Measurements from ENCODE around the gene IRF2BPL.

IRF2BPL gene

DNA sequence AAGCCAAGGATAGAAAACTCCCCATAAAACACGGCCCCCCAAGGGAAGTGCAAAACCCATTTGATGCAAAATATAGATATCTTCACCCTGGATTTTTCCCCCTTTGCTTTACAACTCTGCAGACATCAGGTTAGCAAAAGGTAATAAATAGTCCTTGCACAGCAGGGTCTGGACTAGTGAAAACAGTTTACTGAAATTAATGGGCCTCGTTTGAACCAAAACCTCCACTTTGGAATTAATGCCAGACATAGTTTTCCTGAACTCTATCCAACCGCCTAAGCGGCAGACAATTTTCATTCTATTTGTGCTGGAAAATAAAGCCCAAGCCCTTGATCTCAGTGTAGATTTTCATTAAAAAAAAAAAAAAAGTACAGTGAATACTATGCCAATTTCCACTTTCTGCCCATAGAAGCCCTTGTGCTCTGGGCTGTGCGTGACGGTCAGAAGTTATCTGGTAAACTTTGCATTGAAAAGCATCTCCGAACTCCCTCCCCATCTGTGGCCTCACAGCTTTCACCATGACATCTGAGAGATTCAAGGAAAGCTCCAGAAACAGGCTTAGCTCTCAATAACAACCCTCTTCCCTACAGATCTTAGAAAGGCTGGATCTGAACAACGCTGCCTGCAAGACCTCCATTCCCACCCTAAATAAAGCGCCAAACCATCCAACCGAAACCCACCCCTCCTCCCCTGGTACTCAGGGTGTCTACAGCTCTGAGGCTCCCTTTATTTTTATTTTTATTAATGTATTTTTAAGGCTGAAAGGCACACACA is 11.0 kb upstream of the IRF2BPL start:
- no peaks in the 10 kb centered on the region for H3K27me3 ChIP-seq (ENCODE audit: insufficient read depth, low read depth, severe bottlenecking)
- TF ChIP-seq, protein P1, sequence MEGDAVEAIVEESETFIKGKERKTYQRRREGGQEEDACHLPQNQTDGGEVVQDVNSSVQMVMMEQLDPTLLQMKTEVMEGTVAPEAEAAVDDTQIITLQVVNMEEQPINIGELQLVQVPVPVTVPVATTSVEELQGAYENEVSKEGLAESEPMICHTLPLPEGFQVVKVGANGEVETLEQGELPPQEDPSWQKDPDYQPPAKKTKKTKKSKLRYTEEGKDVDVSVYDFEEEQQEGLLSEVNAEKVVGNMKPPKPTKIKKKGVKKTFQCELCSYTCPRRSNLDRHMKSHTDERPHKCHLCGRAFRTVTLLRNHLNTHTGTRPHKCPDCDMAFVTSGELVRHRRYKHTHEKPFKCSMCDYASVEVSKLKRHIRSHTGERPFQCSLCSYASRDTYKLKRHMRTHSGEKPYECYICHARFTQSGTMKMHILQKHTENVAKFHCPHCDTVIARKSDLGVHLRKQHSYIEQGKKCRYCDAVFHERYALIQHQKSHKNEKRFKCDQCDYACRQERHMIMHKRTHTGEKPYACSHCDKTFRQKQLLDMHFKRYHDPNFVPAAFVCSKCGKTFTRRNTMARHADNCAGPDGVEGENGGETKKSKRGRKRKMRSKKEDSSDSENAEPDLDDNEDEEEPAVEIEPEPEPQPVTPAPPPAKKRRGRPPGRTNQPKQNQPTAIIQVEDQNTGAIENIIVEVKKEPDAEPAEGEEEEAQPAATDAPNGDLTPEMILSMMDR (IDR thresholded peaks at IDR 0.05; ENCODE audit: low read depth, low read length) = no peak
- no peaks in the 10 kb centered on the region for H3K9me3 ChIP-seq (ENCODE audit: severe bottlenecking)
- H3K4me3 ChIP-seq (ENCODE audit: low read depth, low read length) = peak overlapping the region; percentile 54
- no peaks in the 10 kb centered on the region for H3K36me3 ChIP-seq
- no peak for DNase-seq
- H3K27ac ChIP-seq = peak overlapping the region; percentile 76

DNA sequence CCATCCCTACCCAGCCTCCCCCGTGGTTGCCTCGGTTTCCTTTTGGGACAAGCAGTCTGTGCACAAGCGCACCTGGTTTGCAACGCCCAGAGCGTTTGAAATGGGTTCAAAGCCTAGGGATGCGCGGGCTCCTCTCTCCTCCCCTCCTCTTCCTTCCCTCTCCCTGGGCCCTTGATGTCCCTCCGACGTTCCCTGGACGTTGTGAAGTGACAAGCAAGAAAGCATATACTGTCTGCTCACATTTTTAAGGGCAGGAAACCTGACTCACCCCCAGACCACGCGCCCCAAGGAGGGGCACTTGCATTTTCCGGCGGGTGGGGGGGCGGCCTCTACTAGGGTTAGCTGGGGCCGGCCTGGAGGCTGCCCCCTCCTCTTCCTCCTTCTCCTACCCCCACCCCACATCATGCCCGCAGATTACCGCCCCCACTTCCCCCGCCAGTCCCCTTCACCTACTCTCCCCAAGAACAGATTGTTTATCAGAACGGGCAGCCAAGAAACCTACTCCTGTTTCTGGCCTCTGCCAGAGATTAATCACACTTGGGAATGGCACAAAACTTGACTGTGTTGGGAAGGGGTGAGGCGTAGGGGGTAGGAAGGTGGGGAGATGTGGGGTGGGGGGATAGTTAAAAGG is 9.5 kb upstream of the IRF2BPL start:
- Histone ChIP-seq H3K27ac (no peak overlapping the region), H3K27me3 (ENCODE audit: insufficient read depth, low read depth, severe bottlenecking) (no peaks in the 10 kb centered on the region), H3K36me3 (no peaks in the 10 kb centered on the region), H3K4me3 (ENCODE audit: low read depth, low read length) (no peak overlapping the region), H3K9me3 (ENCODE audit: severe bottlenecking) (no peaks in the 10 kb centered on the region)
- TF ChIP-seq, protein P1 (IDR thresholded peaks at IDR 0.05; ENCODE audit: low read depth, low read length) = no peak
- no peak for DNase-seq

GRCh38 chr14:77037215-77037937 is 8.9 kb upstream of the IRF2BPL start:
- DNase-seq = no peak
- no peaks in the 10 kb centered on the region for H3K9me3 ChIP-seq (ENCODE audit: severe bottlenecking)
- H3K36me3 ChIP-seq = no peaks in the 10 kb centered on the region
- no peaks in the 10 kb centered on the region for H3K27me3 ChIP-seq (ENCODE audit: insufficient read depth, low read depth, severe bottlenecking)
- H3K27ac ChIP-seq = peak overlapping the region; percentile 20; the same call in 1 of the 2 replicates
- H3K4me3 ChIP-seq (ENCODE audit: low read depth, low read length) = no peak overlapping the region
- TF ChIP-seq, protein P1 (IDR thresholded peaks at IDR 0.05; ENCODE audit: low read depth, low read length) = no peak

DNA sequence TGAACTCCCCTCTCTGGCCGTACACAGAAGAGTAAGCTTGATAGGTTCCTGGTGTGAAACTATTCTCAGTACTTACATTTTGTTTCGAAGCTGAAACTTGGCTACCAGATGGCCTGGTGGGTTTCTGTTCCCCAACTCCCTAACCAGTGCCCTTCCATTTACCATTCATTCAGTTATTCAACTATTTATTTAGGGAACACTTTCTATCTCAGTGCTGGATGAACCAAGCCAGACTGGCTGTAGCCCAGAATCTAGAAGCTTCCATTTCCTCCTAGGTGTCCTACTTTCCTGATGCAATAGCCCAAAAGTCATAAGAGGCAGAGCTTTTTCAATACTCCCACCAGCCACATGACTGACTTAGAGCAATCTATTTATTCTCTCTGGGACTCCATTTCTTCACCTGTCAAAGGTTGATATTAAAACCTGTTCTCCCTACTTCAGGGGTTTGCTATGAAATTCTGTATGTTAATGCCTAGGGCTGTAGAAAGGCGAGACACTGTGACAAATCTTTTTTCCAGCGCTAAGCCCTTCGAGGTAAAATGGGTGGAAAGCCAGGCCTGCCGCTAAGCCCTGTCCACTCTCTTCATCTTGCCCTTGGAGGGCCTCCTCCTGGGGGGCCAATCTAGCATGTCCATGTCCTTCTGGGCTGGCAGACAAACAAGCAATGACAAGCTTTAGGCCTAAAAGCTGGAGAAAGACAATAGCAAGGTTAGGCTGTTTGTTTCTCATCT is 8.1 kb upstream of the IRF2BPL start:
- TF ChIP-seq, protein P1 (IDR thresholded peaks at IDR 0.05; ENCODE audit: low read depth, low read length) = no peak
- DNase-seq = peak; percentile 54
- peak overlapping the region; percentile 20 for H3K27ac ChIP-seq

DNA sequence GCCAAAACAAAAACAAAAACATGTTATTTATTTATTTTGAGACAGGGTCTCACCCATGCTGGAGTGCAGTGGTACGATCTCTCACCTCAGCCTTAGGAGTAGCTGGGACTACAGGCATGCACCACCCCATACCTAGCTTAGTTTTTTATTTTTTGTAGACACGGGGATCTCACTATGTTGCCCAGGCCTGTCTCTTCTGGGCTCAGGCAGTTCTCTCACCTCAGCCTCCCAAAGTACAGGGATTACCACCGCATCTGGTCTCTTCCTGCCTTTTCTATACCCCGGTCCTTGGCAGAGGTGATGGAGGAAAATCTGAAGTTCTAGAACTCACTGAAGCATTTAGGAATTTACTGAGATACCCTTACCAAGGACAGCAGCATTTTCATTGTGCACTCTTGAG is 6.8 kb upstream of the IRF2BPL start:
- H3K27ac ChIP-seq = no peak overlapping the region
- H3K9me3 ChIP-seq (ENCODE audit: severe bottlenecking) = no peaks in the 10 kb centered on the region
- no peak for DNase-seq
- TF ChIP-seq, protein P1 (IDR thresholded peaks at IDR 0.05; ENCODE audit: low read depth, low read length) = no peak
- H3K27me3 ChIP-seq (ENCODE audit: insufficient read depth, low read depth, severe bottlenecking) = no peaks in the 10 kb centered on the region
- no peaks in the 10 kb centered on the region for H3K36me3 ChIP-seq
- H3K4me3 ChIP-seq (ENCODE audit: low read depth, low read length) = no peak overlapping the region

More for the DNA sequence above, 8.1 kb upstream of the IRF2BPL start:
- Histone ChIP-seq H3K36me3 (no peaks in the 10 kb centered on the region), H3K9me3 (ENCODE audit: severe bottlenecking) (no peaks in the 10 kb centered on the region), H3K27me3 (ENCODE audit: insufficient read depth, low read depth, severe bottlenecking) (no peaks in the 10 kb centered on the region), H3K4me3 (ENCODE audit: low read depth, low read length) (no peak overlapping the region)

All from WERI-Rb-1 (cell line).